GM12878 (cell line): Measurements from ENCODE around the gene SNAP91. TPM values are rescaled to one million over a fixed set of nuclear protein-coding genes. Genes with fewer than 3 reads are reported as not detected.
A peak's percentile ranks its signal among the peaks of the same experiment; 100 is the strongest.

ENCODE experiments used
- ATAC-seq: fragments of 200-7000 bp; cut with Tn5 transposase; 3 replicates; pipeline ENCODE4 v1.9.1; 2020; ENCODE audit warnings: mild to moderate bottlenecking, moderate library complexity
- BruUV-seq: library from RNA; stranded (reverse); fragments of 400-500 nt; replicated peaks from 2 replicates; lab custom pipeline; 2021; lab: Mats Ljungman, UMichigan
- CTCF ChIA-PET: fragments of 300-600 bp; sonication (Branson Sonifier 250); formaldehyde crosslinking; extraction: SDS; loops from one replicate; lab custom pipeline; 2021; ENCODE audit warnings: inconsistent platforms; lab: Yijun Ruan, JAX
- POLR2A ChIA-PET: fragments of 350-600 bp; formaldehyde crosslinking; extraction: SDS; loops from one replicate; lab custom pipeline; 2021; ENCODE audit warnings: inconsistent platforms; lab: Charles Lee
- RAD21 ChIA-PET: fragments of 300-600 bp; sonication (Branson Sonifier 250); formaldehyde crosslinking; loops from one replicate; lab custom pipeline; 2023; ENCODE audit warnings: antibody characterized with exemption; ENCODE audit not compliant: unreplicated experiment; lab: Charles Lee
- SMC1A ChIA-PET: fragments of 300-600 bp; sonication (Branson Sonifier 250); formaldehyde crosslinking; loops from one replicate; lab custom pipeline; 2023; ENCODE audit not compliant: unreplicated experiment, uncharacterized antibody; lab: Charles Lee
- DNase-seq: peaks from one replicate; pipeline ENCODE4 v3.0.0-alpha.2; 2011; ENCODE audit warnings: low read depth, low spot score
- FAIRE-seq: peaks from 3 replicates; lab custom pipeline; 2011; peaks lifted over from hg19 to GRCh38; lab: Jason Lieb, UNC
- H2AFZ ChIP-seq: 2 replicates; pipeline ENCODE4 v1.6.0; 2011; ENCODE audit warnings: low read depth, low read length, control low read depth; ENCODE audit not compliant: control insufficient read depth
- H3K27ac ChIP-seq: 2 replicates; pipeline ENCODE4 v1.5.1; 2011; ENCODE audit warnings: control low read depth; ENCODE audit not compliant: control insufficient read depth, insufficient read depth
- H3K27me3 ChIP-seq, 2 experiments: replicated peaks in 1 of 2; 2 replicates each; pipeline versions ENCODE4 v1.6.0 to v1.6.1; 2011; ENCODE audit warnings: low read length in 1 of 2; ENCODE audit not compliant: control insufficient read depth in 2 of 2, insufficient read depth in 2 of 2
- H3K36me3 ChIP-seq, 2 experiments: 2 replicates each; pipeline ENCODE4 v1.5.1; 2011; ENCODE audit warnings: low read length in 1 of 2; ENCODE audit not compliant: control insufficient read depth in 2 of 2, insufficient read depth in 2 of 2
- H3K4me1 ChIP-seq: 2 replicates; pipeline ENCODE4 v1.6.1; 2011; ENCODE audit warnings: mild to moderate bottlenecking, low read length, moderate library complexity, mixed read lengths; ENCODE audit not compliant: control insufficient read depth, insufficient read depth
- H3K4me2 ChIP-seq: 2 replicates; pipeline ENCODE4 v1.6.0; 2011; ENCODE audit warnings: control low read depth; ENCODE audit not compliant: control insufficient read depth, insufficient read depth
- H3K4me3 ChIP-seq: fragments of 200-600 bp; sonication (generic); 2 replicates; pipeline ENCODE4 v1.5.1; 2016
- H3K79me2 ChIP-seq: 2 replicates; pipeline ENCODE4 v1.6.0; 2011; ENCODE audit warnings: low read length; ENCODE audit not compliant: control insufficient read depth, insufficient read depth
- H3K9ac ChIP-seq: 2 replicates; pipeline ENCODE4 v1.8.0; 2011; ENCODE audit warnings: low read length, control low read depth, mixed read lengths; ENCODE audit not compliant: control insufficient read depth, insufficient read depth
- H3K9me3 ChIP-seq: replicated peaks from 3 replicates; pipeline ENCODE4 v1.5.1; 2011; ENCODE audit warnings: mild to moderate bottlenecking, low read length; ENCODE audit not compliant: control insufficient read depth, insufficient read depth
- H4K20me1 ChIP-seq: 2 replicates; pipeline ENCODE4 v1.6.0; 2011; ENCODE audit not compliant: control insufficient read depth, insufficient read depth
- BHLHE40 ChIP-seq, 2 experiments: fragments of 450-650 bp in 1 of 2; IDR thresholded peaks; 2 replicates each; pipeline ENCODE4 v1.6.1; 2011 to 2017; ENCODE audit warnings: low read depth in 2 of 2, borderline replicate concordance in 1 of 2, improper control_type of control experiment in 1 of 2, low read length in 1 of 2, mild to moderate bottlenecking in 1 of 2
- HCFC1 ChIP-seq: fragments of 150-350 bp; IDR thresholded peaks from 2 replicates; pipeline ENCODE4 v1.6.1; 2014; ENCODE audit warnings: low read length
- MYC ChIP-seq: IDR thresholded peaks from 2 replicates; pipeline ENCODE4 v1.6.1; 2011; ENCODE audit warnings: mild to moderate bottlenecking, low read length, moderate library complexity, inconsistent platforms; ENCODE audit not compliant: insufficient read depth, insufficient replicate concordance, insufficient read length, severe bottlenecking
- RAD21 ChIP-seq: IDR thresholded peaks from 2 replicates; pipeline ENCODE4 v1.6.1; 2011; ENCODE audit warnings: mild to moderate bottlenecking, low read depth, low read length, moderate library complexity; ENCODE audit not compliant: insufficient read depth
- SMC3 ChIP-seq: IDR thresholded peaks from 2 replicates; pipeline ENCODE4 v1.6.1; 2011; ENCODE audit warnings: low read length, improper control_type of control experiment, borderline replicate concordance
- WGBS: methylation state at CpG from one replicate; pipeline ENCODE4 v1.1.6; 2016; ENCODE audit warnings: low lambda C conversion rate; ENCODE audit not compliant: insufficient replicate concordance, insufficient coverage; ENCODE audit errors: missing lambda C conversion rate; 5-methylcytosine and 5-hydroxymethylcytosine counted together
- in situ Hi-C: fragments of 300-500 bp; cut with MboI; formaldehyde crosslinking; loops from 9 replicates; pipeline ENCODE4 v1.14.3; 2018; ENCODE audit warnings: mixed read lengths
- intact Hi-C: fragments of 100-400 bp; cut with micrococcal nuclease; formaldehyde crosslinking; loops from one replicate; pipeline ENCODE4 v1.14.2; 2022; ENCODE audit not compliant: unreplicated experiment
- polyA plus RNA-seq, 11 experiments: library from polyadenylated mRNA; depleted of rRNA in 4 of 11; unstranded in 6 of 11; stranded (reverse) in 5 of 11; fragments of >200 nt; fragmentation: Nextera tagmentation in 4 of 11; fragmentation: Illumina TruSeq in 1 of 11; extraction: Ambion mirVana in 4 of 11; extraction: Trizol in 1 of 11; gene quantifications; 1 replicate in 1 of 11; 2 replicates in 10 of 11; pipeline versions ENCODE4 v1.2.1 to v1.2.3, GENCODE V29; 2011 to 2016; ENCODE audit warnings: inconsistent platforms in 2 of 11, missing spikeins in 2 of 11, low read depth in 1 of 11
- total RNA-seq, 4 experiments: library from RNA; depleted of rRNA in 3 of 4; stranded (reverse); fragments of >200 nt in 3 of 4; fragmentation: Illumina TruSeq in 1 of 4; extraction: Trizol in 1 of 4; gene quantifications; 2 replicates each; pipeline versions ENCODE4 v1.2.1 to v1.2.3, GENCODE V29; 2013 to 2021
- TF ChIP-seq, protein P1 (sequence below), 3 experiments: IDR thresholded peaks in 2 of 3; conservative IDR thresholded peaks in 1 of 3; 2 replicates each; pipeline ENCODE4 v1.5.1; 2011; ENCODE audit warnings: low read depth in 3 of 3, low read length in 3 of 3, mild to moderate bottlenecking in 3 of 3, control low read depth in 2 of 3, moderate library complexity in 2 of 3, inconsistent platforms in 1 of 3, mixed read lengths in 1 of 3; ENCODE audit not compliant: control insufficient read depth in 2 of 3, insufficient read depth in 1 of 3; ENCODE audit errors: extremely low read depth in 1 of 3

The SNAP91 gene
- total and polyA plus RNA-seq, 10 of the 15 experiments (the other 5 are each of a cell fraction or from before 2014, with no cell fraction given), result 0.01 to 0.49 (median 0.12) TPM; not detected in 2

DNA sequence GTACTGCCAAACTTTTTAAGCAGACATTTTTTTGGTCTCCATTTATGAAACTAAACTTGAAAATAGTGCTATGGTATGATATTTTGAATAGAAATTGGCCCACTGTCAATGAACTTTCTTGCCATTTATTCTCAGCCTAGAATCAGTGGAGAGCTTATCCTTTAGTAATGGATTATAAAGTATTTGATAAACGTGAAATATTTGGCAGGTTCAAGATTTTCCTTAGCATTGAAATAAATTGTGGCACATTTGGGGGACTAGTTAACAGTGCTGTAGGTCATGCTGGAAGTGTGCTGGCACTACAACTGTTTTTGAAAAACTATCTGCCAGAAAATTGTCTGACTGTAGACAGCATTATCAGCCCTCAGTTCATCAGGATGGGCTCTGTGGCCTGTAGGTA, 194.4 kb downstream of the SNAP91 start:
- Histone ChIP-seq H3K27ac (no peak overlapping the region), H3K9ac (no peak overlapping the region), H3K4me3 (no peak overlapping the region), H4K20me1 (no peaks in the 10 kb centered on the region), H2AFZ (no peak overlapping the region), H3K79me2 (no peaks in the 10 kb centered on the region)
- RAD21 ChIA-PET, result interaction anchor here (0.7 to 6.9 kb wide), 14 partner anchors 10 to 457 kb away, joined by 3 to 103 read pairs (median 6); partner anchors contain the start of genes DOP1A and UBE3D
- no TSS peak for BruUV-seq
- SMC1A ChIA-PET, result interaction anchor here (0.8 to 8.0 kb wide), 22 partner anchors 10 to 1243 kb away, joined by 3 to 158 read pairs (median 4); partner anchors contain the start of genes DOP1A and UBE3D
- DNase-seq (no peak), ATAC-seq (peak; percentile 17; the same call in 2 of the 3 replicates)
- intact Hi-C loops, result loop anchor here (2.0 kb wide), 1 partner anchor 448 kb away; the partner anchor contains the start of gene DOP1A
- TF ChIP-seq MYC, result no peak
- no peak for TF ChIP-seq BHLHE40 (IDR thresholded peaks at IDR 0.05; ENCODE audit: borderline replicate concordance in 1 of 2, low read depth in 2 of 2, low read length in 1 of 2)
- TF ChIP-seq, all 136 proteins: peak for 0
- no peaks in the 10 kb centered on the region; a peak in 1 of 4 replicates for H3K27me3 ChIP-seq
- no peaks in the 10 kb centered on the region for H3K36me3 ChIP-seq
- ChIA-PET CTCF (interaction anchor here (0.9 to 15.2 kb wide), 31 partner anchors 7 to 1244 kb away, joined by 3 to 423 read pairs (median 5); partner anchors contain the start of genes DOP1A and UBE3D), POLR2A (interaction anchor here (0.6 to 0.8 kb wide), 3 partner anchors 279 to 447 kb away, joined by 3 read pairs; partner anchors contain the start of gene DOP1A)
- no peak for FAIRE-seq
- no peak overlapping the region for H3K4me2 ChIP-seq
- WGBS, result 95% methylated on average over 1 of the region's 1 CpG
- no peaks in the 10 kb centered on the region for H3K9me3 ChIP-seq
- in situ Hi-C loops, result no loop called here
- H3K4me1 ChIP-seq, result no peaks in the 10 kb centered on the region

DNA sequence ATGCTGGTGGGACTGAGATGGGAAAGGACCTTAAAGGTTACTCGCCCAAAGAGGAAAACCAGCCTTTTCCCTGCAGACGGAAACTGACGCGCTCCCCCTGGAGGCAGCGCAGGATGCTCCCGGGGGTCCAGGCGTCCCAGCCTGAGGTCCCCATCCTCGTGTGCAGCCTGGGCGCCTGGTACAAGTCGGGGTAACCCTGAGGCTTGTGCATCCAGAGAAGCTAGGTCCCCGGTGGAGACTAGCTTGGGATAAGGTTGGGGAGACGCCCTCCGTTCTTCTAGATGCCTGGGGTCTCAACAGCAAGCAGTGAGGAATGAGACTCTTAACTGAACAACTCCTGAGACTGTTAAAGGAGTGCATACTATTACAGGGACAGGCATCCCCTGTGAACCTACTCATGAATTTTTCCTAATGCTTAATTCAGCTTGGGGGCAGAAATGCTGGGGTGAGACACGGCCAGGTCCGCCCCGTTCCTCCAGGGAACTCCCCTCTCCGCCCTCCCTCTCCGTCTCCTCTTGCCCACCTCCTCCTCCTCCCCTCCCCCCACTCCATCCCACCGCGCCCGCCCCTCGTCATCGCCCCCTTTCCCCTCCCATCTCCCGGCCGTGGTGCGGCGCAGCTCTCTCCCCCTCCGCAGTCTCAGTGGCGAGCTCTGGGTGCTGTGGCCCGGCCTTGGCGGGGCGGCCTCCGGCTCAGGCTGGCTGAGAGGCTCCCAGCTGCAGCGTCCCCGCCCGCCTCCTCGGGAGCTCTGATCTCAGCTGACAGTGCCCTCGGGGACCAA, 196.8 kb downstream of the SNAP91 start, which contains the start of gene PRSS35:
PRSS35 (plus strand) TSS at position 634 of the 781 bp plus-strand sequence. CDS start 10,908 bp downstream, outside the sequence.
- POLR2A ChIA-PET, result interaction anchor here (0.6 kb wide), 1 partner anchor 326 kb away, joined by 3 read pairs; no protein-coding TSS in a partner anchor

More for the DNA sequence above, 196.8 kb downstream of the SNAP91 start, which contains the start of gene PRSS35:
- no peaks in the 10 kb centered on the region for H3K79me2 ChIP-seq
- H3K4me1 ChIP-seq, result no peaks in the 10 kb centered on the region
- no peak within 1 kb of the TSS for H3K4me3 ChIP-seq
- 21% methylated on average over 24 of the region's 38 CpGs for WGBS
- H2AFZ ChIP-seq, result peak within 1 kb of the TSS; percentile 34
- H3K27me3 ChIP-seq, result no peaks in the 10 kb centered on the region; a peak in 1 of 4 replicates
- SMC1A ChIA-PET, result interaction anchor here (0.9 to 8.0 kb wide), 8 partner anchors 8 to 1242 kb away, joined by 3 to 158 read pairs (median 32); partner anchors contain the start of genes DOP1A and UBE3D
- no peaks in the 10 kb centered on the region for H3K9me3 ChIP-seq
- no peaks in the 10 kb centered on the region for H4K20me1 ChIP-seq
- peak; percentile 81 for ATAC-seq
- RAD21 ChIA-PET, result interaction anchor here (0.7 to 6.9 kb wide), 11 partner anchors 8 to 618 kb away, joined by 3 to 103 read pairs (median 5); partner anchors contain the start of genes DOP1A and UBE3D
- in situ Hi-C loops, result no loop called here
- no peak within 1 kb of the TSS for H3K9ac ChIP-seq
- DNase-seq, result no peak
- TF ChIP-seq, protein P1, sequence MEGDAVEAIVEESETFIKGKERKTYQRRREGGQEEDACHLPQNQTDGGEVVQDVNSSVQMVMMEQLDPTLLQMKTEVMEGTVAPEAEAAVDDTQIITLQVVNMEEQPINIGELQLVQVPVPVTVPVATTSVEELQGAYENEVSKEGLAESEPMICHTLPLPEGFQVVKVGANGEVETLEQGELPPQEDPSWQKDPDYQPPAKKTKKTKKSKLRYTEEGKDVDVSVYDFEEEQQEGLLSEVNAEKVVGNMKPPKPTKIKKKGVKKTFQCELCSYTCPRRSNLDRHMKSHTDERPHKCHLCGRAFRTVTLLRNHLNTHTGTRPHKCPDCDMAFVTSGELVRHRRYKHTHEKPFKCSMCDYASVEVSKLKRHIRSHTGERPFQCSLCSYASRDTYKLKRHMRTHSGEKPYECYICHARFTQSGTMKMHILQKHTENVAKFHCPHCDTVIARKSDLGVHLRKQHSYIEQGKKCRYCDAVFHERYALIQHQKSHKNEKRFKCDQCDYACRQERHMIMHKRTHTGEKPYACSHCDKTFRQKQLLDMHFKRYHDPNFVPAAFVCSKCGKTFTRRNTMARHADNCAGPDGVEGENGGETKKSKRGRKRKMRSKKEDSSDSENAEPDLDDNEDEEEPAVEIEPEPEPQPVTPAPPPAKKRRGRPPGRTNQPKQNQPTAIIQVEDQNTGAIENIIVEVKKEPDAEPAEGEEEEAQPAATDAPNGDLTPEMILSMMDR (IDR thresholded peaks at IDR 0.05 in 2 of 3, conservative IDR thresholded peaks at IDR 0.05 in 1 of 3; ENCODE audit: control insufficient read depth in 2 of 3, extremely low read depth in 1 of 3, insufficient read depth in 1 of 3, low read depth in 3 of 3, low read length in 3 of 3), result peak; percentile 37 to 59 (median 52)
- no peak for TF ChIP-seq HCFC1
- TF ChIP-seq RAD21, result 0 out of 2 replicates have a peak, but pooled peaks have one; percentile 9
- TF ChIP-seq SMC3, result peak; percentile 52; the same call in 1 of the 2 replicates
- intact Hi-C loops, result no loop called here
- no TSS peak for BruUV-seq
- CTCF ChIA-PET, result interaction anchor here (1.2 to 15.2 kb wide), 9 partner anchors 9 to 463 kb away, joined by 3 to 423 read pairs (median 20); partner anchors contain the start of genes DOP1A and UBE3D
- H3K27ac ChIP-seq, result no peak within 1 kb of the TSS
- peak within 1 kb of the TSS; percentile 55; the same call in 1 of the 2 replicates for H3K4me2 ChIP-seq
- no peak for FAIRE-seq
- H3K36me3 ChIP-seq, result no peaks in the 10 kb centered on the region
